GM18526 (cell line): ENCODE data around the gene RPL15.
A peak's percentile ranks its signal among the peaks of the same experiment; 100 is the strongest.

ENCODE experiments used
- POLR2A ChIP-seq: IDR thresholded peaks from 3 replicates; pipeline ENCODE4 v1.6.1; 2011; ENCODE audit not compliant: insufficient read length; ENCODE audit errors: extremely low read depth

The RPL15 gene

GRCh38 chr3:23919628-23920027 is 2.7 kb downstream of the RPL15 start:
- TF ChIP-seq POLR2A, result no peak

DNA sequence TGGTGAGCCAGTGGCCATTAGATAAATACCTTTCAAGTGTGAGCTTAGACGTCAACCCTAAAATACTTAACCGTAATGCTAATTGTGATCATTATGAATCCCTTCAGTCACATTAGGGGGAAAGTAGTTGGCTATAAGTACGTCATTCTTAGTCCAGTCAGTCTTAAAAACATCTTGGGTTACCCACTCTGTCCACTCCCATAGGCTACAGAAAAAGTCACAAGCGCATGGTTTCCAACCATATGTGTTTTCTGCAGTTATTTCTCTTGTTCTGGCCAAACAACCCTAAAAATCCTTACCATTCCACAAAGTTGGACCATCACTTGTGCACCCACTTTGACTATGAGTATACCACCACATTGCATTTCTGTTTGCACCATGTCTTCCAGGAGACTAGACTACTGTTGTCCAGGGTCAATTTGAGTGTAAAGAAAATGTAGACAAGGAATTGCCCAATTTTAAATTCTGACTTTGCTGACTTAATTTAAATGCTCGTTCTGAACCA is 3.3 kb downstream of the RPL15 start:
- TF ChIP-seq POLR2A, result no peak

GRCh38 chr3:23921052-23921511 is 4.2 kb downstream of the RPL15 start:
- no peak for TF ChIP-seq POLR2A

DNA sequence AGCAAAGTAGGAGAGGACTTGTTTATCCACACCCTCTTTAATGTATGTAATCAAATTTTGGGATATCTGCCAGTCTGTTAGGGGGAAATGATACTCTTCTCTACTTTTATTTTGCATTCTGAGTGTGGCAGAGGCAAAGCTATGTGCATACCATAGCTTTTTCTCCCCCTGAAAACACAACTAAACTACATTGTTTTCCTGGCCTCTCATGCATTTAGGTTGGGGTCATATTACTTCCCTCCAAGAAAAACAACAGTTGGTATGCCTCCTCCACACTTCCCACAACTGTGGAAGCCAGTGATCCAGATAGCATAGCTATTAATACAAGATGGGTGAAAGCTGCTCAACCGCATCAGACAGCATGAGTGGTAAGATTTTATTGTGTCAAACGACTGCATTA is 6.9 kb downstream of the RPL15 start:
- TF ChIP-seq POLR2A, result no peak

DNA sequence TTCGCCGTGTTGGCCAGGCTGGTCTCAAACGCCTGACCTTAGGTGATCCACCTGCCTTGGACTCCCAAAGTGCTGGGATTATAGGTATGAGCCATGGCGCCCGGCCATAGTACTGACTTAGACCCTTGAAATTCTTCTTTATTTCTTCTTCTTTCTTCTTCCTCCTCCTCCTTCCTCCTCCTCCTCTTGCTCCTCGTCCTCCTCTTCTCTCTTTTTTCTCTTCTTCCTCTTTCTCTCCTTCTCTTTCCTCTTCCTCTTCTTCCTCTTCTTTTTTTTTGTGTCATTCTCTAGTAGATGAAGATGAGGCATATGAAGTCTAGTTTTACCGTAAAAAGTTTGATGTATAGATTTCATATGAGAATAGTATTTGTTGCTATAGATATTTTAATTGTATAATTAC is 9.3 kb downstream of the RPL15 start:
- no peak for TF ChIP-seq POLR2A

DNA sequence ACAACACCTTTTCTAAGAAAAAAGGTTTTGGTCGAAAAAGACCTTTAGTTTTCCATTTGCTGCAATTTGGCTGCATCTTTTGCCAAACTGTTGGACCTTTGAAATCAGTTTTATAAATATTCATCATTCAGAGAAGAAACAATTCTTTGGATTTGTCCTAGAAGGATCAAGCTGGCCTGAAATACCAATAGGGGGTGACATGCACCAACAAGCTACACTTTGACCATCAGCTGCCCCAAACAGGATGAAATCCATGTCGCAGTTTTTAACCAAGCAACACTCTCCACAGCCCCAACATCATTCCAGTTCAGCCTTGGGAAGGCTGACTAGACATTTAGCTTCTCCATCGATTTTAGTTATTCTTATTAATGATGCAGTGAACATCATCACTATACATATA is 9.8 kb downstream of the RPL15 start:
- no peak for TF ChIP-seq POLR2A

- TF ChIP-seq POLR2A, result no peak
Measured at GRCh38 chr3:23928524-23928923, 11.6 kb downstream of the RPL15 start.

GRCh38 chr3:23931597-23931996 is 14.7 kb downstream of the RPL15 start:
- TF ChIP-seq POLR2A, result no peak

DNA sequence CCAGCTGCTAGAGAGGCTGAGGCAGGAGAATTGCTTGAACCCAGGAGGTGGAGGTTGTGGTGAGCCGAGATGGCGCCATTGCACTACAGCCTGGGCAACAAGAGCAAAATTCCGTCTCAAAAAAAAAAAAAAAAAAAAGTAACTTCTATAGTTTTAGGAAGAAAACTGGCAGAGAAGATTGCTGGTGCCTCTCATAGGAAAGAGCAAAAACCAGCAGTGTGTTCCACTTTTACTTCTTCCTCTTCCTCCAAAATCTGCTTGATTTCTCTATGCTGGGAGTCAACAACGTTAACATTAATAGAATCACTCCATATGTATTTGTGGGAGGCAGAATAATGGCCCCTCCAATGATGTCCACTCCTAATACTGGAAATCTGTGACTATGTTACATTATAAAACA is 15.6 kb downstream of the RPL15 start:
- TF ChIP-seq POLR2A, result no peak

- TF ChIP-seq POLR2A, result no peak
Measured at GRCh38 chr3:23934253-23934652, 17.3 kb downstream of the RPL15 start.

DNA sequence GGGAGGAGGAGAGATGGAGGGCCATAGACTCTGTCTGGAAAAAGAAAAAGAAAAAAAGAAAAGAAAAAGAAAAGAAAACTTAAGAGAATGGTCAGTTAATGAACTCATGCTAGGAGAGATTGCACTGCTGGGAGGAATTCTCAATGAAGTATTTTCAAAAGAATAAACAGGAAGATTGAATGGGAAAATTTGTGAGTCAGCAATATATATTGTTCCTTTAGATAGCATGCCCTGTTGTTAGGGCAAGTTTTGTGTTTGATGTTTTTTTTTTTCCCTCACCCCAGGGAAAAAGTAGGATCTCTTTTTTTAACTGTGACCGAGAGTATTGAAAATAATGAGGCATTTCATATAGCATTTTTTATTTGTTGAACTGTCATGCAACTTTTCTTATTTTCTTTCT is 20.4 kb downstream of the RPL15 start:
- TF ChIP-seq POLR2A, result no peak

DNA sequence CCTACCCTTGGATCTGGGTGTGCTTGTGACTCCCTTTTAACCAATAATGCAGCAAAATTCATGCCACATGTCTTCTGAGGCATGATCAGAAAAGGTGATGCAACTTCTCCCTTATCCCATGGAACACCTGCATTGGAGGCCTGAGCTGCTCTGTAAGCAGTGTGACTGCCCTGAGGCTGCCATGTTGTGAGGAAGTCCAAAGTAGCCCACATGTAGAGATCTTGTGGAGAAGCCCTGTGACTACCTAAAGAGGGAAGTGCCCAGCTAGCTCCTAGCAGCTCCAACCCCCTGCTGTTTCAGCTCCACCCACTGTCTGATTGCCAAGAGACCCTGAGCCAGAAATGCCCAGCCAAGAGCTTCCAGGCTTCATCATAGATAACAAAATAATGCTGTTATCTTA is 21.8 kb downstream of the RPL15 start:
- TF ChIP-seq POLR2A, result no peak

DNA sequence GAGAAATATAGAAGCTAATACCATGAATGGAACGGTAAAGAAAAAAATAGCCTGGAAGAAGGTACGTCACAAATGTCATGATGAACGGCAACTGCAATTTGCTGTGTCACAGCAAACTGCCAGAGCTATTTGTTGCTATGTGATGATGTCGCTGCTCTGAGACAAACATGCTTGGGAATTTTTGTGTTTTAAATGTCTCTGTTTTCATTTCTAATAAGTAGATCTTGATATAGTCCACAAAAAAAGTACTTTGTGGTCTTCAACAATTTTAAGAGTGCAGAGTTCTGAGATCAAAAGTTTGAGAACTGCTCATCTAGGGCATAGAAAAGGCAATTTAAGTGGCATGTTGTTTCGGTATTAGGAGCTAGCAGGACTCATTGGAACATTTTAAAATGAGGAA is 23.8 kb downstream of the RPL15 start:
- TF ChIP-seq POLR2A, result no peak

- TF ChIP-seq POLR2A, result no peak
Measured at GRCh38 chr3:23941440-23941839, 24.5 kb downstream of the RPL15 start.

DNA sequence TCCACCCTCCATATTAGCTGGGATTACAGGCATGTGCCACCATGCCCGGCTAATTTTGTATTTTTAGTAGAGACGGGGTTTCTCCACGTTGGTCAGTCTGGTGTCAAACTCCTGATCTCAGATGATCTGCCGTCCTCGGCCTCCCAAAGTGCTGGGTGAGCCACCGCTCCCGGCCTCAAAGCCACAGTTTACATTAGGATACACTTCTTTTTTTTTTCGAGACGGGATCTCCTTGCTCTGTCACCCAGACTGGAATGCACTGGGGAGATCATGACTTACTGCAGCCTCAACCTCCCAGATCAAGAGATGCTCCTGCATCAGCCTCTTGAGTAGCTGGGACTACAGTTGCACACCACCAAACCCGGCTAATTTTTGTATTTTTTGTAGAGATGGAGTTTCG is 25.6 kb downstream of the RPL15 start:
- TF ChIP-seq POLR2A, result no peak

DNA sequence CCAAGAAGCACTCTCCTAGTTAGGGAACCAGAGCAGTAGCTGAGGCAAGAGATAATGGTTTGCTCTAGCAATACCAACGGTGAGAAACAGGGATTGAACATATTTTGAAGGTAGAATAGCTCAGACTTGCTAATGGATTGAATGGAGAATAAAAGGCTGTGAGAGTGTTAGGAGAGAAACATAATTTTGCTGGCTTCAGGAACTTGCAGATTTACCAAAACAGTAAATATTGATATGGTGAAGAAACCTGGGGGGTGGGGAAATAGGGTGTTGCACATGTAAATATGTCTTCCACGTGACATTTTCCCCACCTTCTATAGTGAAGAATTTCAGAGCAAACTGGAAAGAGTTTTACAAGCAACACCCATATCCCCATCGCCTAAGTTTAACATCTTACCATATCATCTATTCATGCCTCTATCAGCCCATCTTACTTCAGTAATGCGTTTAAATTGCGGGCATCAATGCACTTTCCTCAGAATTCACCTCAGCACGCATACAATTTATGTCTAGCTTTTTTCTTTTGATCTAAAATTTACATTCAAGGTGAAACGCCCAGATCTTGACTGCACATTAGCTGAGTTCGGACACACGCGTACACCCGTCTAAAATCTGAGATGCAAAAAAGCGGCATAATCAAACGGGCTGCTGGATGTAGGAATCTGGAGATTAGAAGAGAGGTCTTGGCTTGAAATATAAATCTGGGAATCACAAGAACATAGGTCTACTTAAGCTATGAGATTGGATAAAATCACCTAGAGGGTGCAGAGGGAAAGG is 27.3 kb downstream of the RPL15 start:
- TF ChIP-seq POLR2A, result no peak

DNA sequence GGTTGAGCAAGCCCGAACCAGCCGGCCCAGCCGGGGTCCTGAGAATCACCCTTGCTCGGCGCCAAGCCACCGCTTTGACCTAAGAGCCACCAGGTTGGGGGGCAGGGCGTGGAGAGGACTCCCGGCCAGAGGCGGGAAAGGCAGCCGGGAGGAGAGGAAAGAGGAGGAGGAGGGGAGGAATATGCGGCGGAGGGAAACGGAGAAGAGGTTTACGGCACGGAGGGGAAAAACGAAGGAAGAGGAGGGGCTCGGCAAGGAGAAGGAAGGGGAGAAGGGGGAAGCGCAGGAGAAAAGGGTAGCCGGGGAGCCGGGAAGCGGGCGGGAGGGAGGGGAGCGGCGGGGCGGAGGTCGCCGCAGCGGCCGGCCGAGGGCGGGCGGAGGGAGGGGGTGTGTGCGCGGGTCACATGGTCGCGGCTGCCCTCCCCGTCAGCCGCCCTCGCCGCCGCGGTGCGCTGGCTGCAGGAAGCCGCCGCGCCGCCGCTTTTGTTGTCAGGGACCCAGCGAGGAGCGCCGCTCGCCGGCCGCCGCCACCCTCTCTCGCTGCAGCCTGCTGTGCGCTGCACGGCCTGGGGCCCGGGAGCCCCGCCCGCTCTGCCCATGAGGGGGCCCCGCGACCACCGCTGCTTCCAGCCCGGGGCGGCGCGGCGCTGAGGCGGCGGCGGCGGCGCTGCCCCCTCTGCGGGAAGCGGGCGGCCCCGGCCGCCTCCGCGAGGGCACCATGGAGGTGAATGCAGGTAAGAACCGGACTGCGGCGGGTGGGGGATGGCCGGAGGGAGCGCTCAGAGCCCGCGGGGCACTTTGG is 28.1 kb downstream of the RPL15 start, which contains the start of gene NR1D2:
NR1D2 (plus strand) TSS at position 426 of the 802 bp plus-strand sequence; CDS start at position 719, 293 bp downstream.
- TF ChIP-seq POLR2A, result peak; percentile 24

- no peak for TF ChIP-seq POLR2A
Measured at GRCh38 chr3:23945663-23945912, 28.7 kb downstream of the RPL15 start.
